Osteocyte (in vitro differentiated cells): ENCODE results near the gene ROR2. TPM values are rescaled to one million over a fixed set of nuclear protein-coding genes. Genes with fewer than 3 reads are reported as not detected.

Source experiments
- DNase-seq: peaks from one replicate; pipeline ENCODE4 v3.0.0; 2021; ENCODE audit warnings: mixed read lengths; ENCODE audit not compliant: unreplicated experiment; ENCODE audit errors: extremely low spot score
- H3K27ac Mint-ChIP-seq: one replicate; pipeline ENCODE4 v1.8.0; 2021; ENCODE audit warnings: mild to moderate bottlenecking, mixed read lengths; ENCODE audit not compliant: unreplicated experiment
- H3K27me3 Mint-ChIP-seq: one replicate; pipeline ENCODE4 v1.8.0; 2021; ENCODE audit warnings: mixed read lengths; ENCODE audit not compliant: unreplicated experiment
- H3K36me3 Mint-ChIP-seq: one replicate; pipeline ENCODE4 v1.8.0; 2021; ENCODE audit warnings: mixed read lengths; ENCODE audit not compliant: unreplicated experiment
- H3K4me1 Mint-ChIP-seq: one replicate; pipeline ENCODE4 v1.8.0; 2021; ENCODE audit warnings: mixed read lengths; ENCODE audit not compliant: unreplicated experiment
- H3K4me3 Mint-ChIP-seq: one replicate; pipeline ENCODE4 v1.8.0; 2021; ENCODE audit warnings: mild to moderate bottlenecking, moderate library complexity, mixed read lengths; ENCODE audit not compliant: unreplicated experiment
- H3K9me3 Mint-ChIP-seq: one replicate; pipeline ENCODE4 v1.8.0; 2021; ENCODE audit warnings: mixed read lengths; ENCODE audit not compliant: unreplicated experiment
- CTCF ChIP-seq: fragments of 200-600 bp; sonication (generic); IDR thresholded peaks from 2 replicates; pipeline ENCODE4 v1.5.0; 2021; ENCODE audit warnings: antibody characterized with exemption, mild to moderate bottlenecking, moderate library complexity
- total RNA-seq: library from RNA; stranded (reverse); gene quantifications from 2 replicates; pipeline ENCODE4 v1.2.1, GENCODE V29; 2021

The ROR2 gene
- total RNA-seq, 1 donor from 2014 or later, result 48.2 TPM

- no peak overlapping the region for H3K27ac Mint-ChIP-seq
- no peak for DNase-seq
- no peak for TF ChIP-seq CTCF
- no peaks in the 10 kb centered on the region for H3K36me3 Mint-ChIP-seq
- H3K4me3 Mint-ChIP-seq, result no peak overlapping the region
- peaks cover 7% of the 10 kb centered on the region for H3K9me3 Mint-ChIP-seq
- peaks cover 2% of the 10 kb centered on the region for H3K4me1 Mint-ChIP-seq
- H3K27me3 Mint-ChIP-seq, result no peaks in the 10 kb centered on the region
Observed at GRCh38 chr9:91710158-91710557, 239.9 kb downstream of the ROR2 start.

GRCh38 chr9:91705386-91705785, 244.6 kb downstream of the ROR2 start:
- Mint-ChIP-seq H3K27me3 (no peaks in the 10 kb centered on the region), H3K27ac (no peak overlapping the region), H3K9me3 (peaks cover 26% of the 10 kb centered on the region), H3K4me3 (no peak overlapping the region), H3K36me3 (no peaks in the 10 kb centered on the region), H3K4me1 (no peaks in the 10 kb centered on the region)
- no peak for DNase-seq
- TF ChIP-seq CTCF, result no peak

GRCh38 chr9:91700475-91700874, 249.6 kb downstream of the ROR2 start:
- TF ChIP-seq CTCF, result no peak
- no peak for DNase-seq
- Mint-ChIP-seq H3K9me3 (peaks cover 22% of the 10 kb centered on the region), H3K27me3 (no peaks in the 10 kb centered on the region), H3K36me3 (no peaks in the 10 kb centered on the region), H3K4me1 (peaks cover 4% of the 10 kb centered on the region), H3K4me3 (no peak overlapping the region), H3K27ac (no peak overlapping the region)

- no peak for DNase-seq
- peaks cover 15% of the 10 kb centered on the region for H3K9me3 Mint-ChIP-seq
- H3K27me3 Mint-ChIP-seq, result no peaks in the 10 kb centered on the region
- peaks cover 4% of the 10 kb centered on the region for H3K4me1 Mint-ChIP-seq
- no peak overlapping the region for H3K27ac Mint-ChIP-seq
- H3K36me3 Mint-ChIP-seq, result no peaks in the 10 kb centered on the region
- TF ChIP-seq CTCF, result no peak
- H3K4me3 Mint-ChIP-seq, result no peak overlapping the region
Observed at GRCh38 chr9:91698266-91698665, 251.8 kb downstream of the ROR2 start.

- no peak for TF ChIP-seq CTCF
- H3K4me3 Mint-ChIP-seq, result no peak overlapping the region
- no peaks in the 10 kb centered on the region for H3K36me3 Mint-ChIP-seq
- peaks cover 4% of the 10 kb centered on the region for H3K4me1 Mint-ChIP-seq
- H3K27ac Mint-ChIP-seq, result no peak overlapping the region
- H3K27me3 Mint-ChIP-seq, result no peaks in the 10 kb centered on the region
- peaks cover 4% of the 10 kb centered on the region for H3K9me3 Mint-ChIP-seq
- no peak for DNase-seq
Observed at GRCh38 chr9:91697201-91697600, 252.8 kb downstream of the ROR2 start.
